Esophagus muscularis mucosa (tissue), 4 donors: ENCODE data around the gene RAB7B. TPM values are rescaled to one million over a fixed set of nuclear protein-coding genes. Genes with fewer than 3 reads are reported as not detected.
"Not testable (repeated sequence)": the region's sequence is repeated elsewhere in the genome, so short reads cannot be mapped to it uniquely, and the experiment has no call there.

Experiments used
- DNase-seq: peaks from one replicate; pipeline ENCODE4 v3.0.0-alpha.2; 2017; ENCODE audit errors: extremely low spot score
- H3K27ac ChIP-seq, 4 donors: fragments of 200-600 bp; sonication (generic); replicated peaks in 1 of 4; 1 replicate in 3 of 4; 2 replicates in 1 of 4; pipeline ENCODE4 v1.5.1; 2016 to 2019; ENCODE audit warnings: mild to moderate bottlenecking in 1 of 4
- H3K27me3 ChIP-seq, 4 donors: fragments of 200-600 bp; sonication (generic); one replicate each; pipeline versions ENCODE4 v1.5.1 to v1.6.0; 2016 to 2019
- H3K36me3 ChIP-seq, 4 donors: fragments of 200-600 bp; sonication (generic); one replicate each; pipeline ENCODE4 v1.5.1; 2016 to 2019
- H3K4me1 ChIP-seq, 4 donors: fragments of 200-600 bp; sonication (generic); one replicate each; pipeline ENCODE4 v1.5.1; 2016 to 2019
- H3K4me3 ChIP-seq, 4 donors: fragments of 200-600 bp; sonication (generic); 1 replicate in 2 of 4; 2 replicates in 2 of 4; pipeline ENCODE4 v1.5.1; 2016 to 2019; ENCODE audit warnings: mild to moderate bottlenecking in 4 of 4, moderate library complexity in 1 of 4
- H3K9me3 ChIP-seq, 4 donors: fragments of 200-600 bp; sonication (generic); 1 replicate in 3 of 4; 2 replicates in 1 of 4; pipeline ENCODE4 v1.5.1; 2016 to 2019
- CTCF ChIP-seq, 3 experiments: fragments of 200-600 bp in 2 of 3; fragments of 450-650 bp in 1 of 3; sonication (generic) in 2 of 3; IDR thresholded peaks; one replicate each; pipeline ENCODE4 v1.5.1; 2017 to 2019; ENCODE audit warnings: antibody characterized with exemption in 3 of 3, mild to moderate bottlenecking in 2 of 3, moderate library complexity in 1 of 3
- EP300 ChIP-seq: sonication (generic); formaldehyde crosslinking; IDR thresholded peaks from one replicate; pipeline ENCODE4 v1.6.1; 2017; ENCODE audit warnings: antibody characterized with exemption
- POLR2A ChIP-seq: fragments of 450-650 bp; IDR thresholded peaks from one replicate; pipeline ENCODE4 v1.6.1; 2017; ENCODE audit warnings: antibody characterized with exemption, moderate library complexity, mild to moderate bottlenecking, low read depth
- POLR2AphosphoS5 ChIP-seq, 2 donors: sonication (generic); formaldehyde crosslinking; IDR thresholded peaks; one replicate each; pipeline ENCODE4 v1.6.1; 2017; ENCODE audit warnings: antibody characterized with exemption in 2 of 2
- WGBS: methylation state at CpG from one replicate; pipeline ENCODE4 v1.1.5; 2018; 5-methylcytosine and 5-hydroxymethylcytosine counted together
- intact Hi-C: fragments of 100-400 bp; cut with DNase I; formaldehyde crosslinking; loops from one replicate; pipeline ENCODE4 v1.15.1; 2023
- total RNA-seq, 4 donors: library from RNA; depleted of rRNA; stranded (reverse); fragments of >200 nt; gene quantifications; one replicate each; pipeline versions ENCODE4 v1.1.0 to v1.2.1, GENCODE V29; 2016

RAB7B gene
- total RNA-seq: 1 to 10 TPM in 3 of 4 donors, under 1 TPM in 1; 0.32 to 2.5 (median 1.8) TPM

- no peak for DNase-seq
- 39% methylated on average over 8 of the region's 12 CpGs for WGBS
- Histone ChIP-seq H3K4me3 (peak within 1 kb of the TSS; percentile 33 to 46 (median 40)), H3K9me3 (no peaks in the 10 kb centered on the region), H3K27me3 (no peaks in the 10 kb centered on the region), H3K27ac (peak within 1 kb of the TSS; percentile 22 to 64 (median 60)), H3K36me3 (no peaks in the 10 kb centered on the region), H3K4me1 (peaks cover 26 to 37% (median 32%) of the 10 kb centered on the region in 4 donors)
- TF ChIP-seq EP300: no peak
- TF ChIP-seq POLR2AphosphoS5 (IDR thresholded peaks at IDR 0.05): peak; percentile 19 to 50
- TF ChIP-seq POLR2A: no peak
- TF ChIP-seq CTCF (IDR thresholded peaks at IDR 0.05): no peak
- intact Hi-C loops: no loop called here
Measured at GRCh38 chr1:206002871-206003801, at the start of gene RAB7B. TSS of gene RAB7B (minus strand) at chr1:206003395. CDS start at chr1:205994135, 9,260 bp downstream.

DNA sequence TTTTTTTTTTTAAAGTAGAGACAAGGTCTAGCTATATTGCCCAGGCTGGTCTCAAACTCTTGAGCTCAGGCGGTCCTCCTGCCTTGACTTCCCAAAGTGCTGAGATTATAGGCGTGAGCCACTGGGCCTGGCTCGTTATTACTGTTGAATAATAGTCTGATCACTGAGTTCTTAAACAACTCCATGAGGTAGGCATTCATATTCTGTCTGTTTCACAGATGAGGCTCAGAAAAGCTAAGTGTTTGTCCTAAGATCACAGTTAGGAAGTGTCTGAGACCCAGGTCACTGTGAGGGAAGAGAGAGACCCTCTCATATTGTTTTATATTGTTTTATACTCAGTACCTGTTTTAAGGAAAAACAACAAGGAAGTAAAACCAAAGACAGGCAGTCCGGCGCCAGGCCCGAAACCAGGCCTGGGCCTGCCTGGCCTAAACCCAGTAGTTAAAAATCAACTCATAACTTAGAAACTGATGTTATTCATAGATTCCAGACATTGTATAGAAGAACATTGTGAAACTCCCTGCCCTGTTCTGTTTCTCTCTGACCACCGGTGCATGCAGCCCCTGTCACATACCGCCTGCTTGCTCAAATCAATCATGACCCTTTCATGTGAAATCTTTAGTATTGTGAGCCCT lies 49.2 kb upstream of the RAB7B start:
- DNase-seq, H3K36me3 ChIP-seq, H3K27me3 ChIP-seq, H3K4me3 ChIP-seq, H3K9me3 ChIP-seq, H3K27ac ChIP-seq, intact Hi-C loops, H3K4me1 ChIP-seq: not testable (repeated sequence)
- WGBS: 100% methylated on average over 3 of the region's 8 CpGs

DNA sequence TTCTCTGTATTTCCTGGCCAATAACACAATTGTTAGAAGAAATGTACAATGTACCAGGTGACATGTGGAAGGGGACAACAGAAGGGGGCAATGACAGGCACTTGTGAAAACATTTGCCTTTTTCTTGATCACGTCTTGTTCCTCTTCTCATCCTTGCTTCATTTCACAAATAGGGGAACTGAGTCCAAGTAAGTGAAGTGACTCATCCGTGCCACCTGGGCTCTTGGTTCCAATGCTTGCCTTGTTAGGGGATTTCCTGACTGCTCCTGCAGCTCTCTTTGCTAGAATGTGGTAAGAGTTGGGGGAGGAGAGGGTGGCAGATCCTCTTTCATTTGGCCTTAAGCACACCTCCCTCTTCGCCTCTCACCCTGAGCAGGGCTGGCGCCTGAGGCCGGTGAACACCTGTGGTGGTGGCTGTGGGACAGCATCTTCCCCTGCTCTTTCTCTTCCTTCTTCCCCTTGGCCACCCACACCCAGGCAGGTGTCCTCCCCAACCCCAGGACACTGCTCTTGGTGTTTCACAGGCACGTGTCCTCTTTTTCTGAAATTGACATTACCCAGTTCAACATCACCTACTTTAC lies 47.5 kb upstream of the RAB7B start:
- H3K4me3 ChIP-seq: no peak overlapping the region
- TF ChIP-seq EP300 (no peak), POLR2A (no peak), POLR2AphosphoS5 (IDR thresholded peaks at IDR 0.05) (no peak)

DNA sequence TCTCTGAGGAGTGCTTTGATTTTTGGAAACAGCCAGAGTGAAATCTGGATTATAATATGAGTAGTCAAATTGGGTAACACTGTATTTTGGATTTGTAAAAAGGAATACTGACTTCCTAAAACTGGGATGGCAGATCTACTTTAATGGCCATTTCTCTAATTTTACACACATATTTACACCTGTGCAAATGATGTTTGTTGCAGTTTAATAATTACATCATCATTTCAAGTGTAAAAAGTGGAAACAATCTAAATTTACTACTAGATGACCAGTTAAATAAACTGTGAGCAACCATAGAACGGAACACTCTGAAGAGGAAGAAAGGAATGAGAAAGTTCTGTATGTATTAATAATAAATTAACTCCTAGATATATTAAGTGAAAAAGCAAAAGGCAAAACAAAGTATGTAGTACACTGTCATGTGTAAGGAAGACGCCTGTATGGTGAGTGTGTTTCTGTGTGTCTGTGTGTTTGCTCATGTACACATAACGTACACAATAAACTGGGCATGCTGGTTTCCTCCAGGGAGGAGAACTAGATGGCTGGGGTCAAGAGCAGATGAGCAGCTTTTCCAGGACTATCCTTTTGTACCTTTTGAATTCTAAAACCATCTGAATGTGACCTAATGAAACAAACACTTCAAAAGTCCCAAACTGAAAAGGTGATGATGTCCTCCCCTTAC lies 46.9 kb upstream of the RAB7B start:
- Histone ChIP-seq H3K27ac (no peak overlapping the region), H3K27me3 (no peaks in the 10 kb centered on the region), H3K36me3 (no peaks in the 10 kb centered on the region), H3K4me3 (no peak overlapping the region), H3K4me1 (no peaks in the 10 kb centered on the region), H3K9me3 (no peaks in the 10 kb centered on the region)
- intact Hi-C loops: no loop called here
- TF ChIP-seq CTCF (IDR thresholded peaks at IDR 0.05): no peak
- TF ChIP-seq EP300: no peak
- TF ChIP-seq POLR2A: no peak
- no peak for TF ChIP-seq POLR2AphosphoS5 (IDR thresholded peaks at IDR 0.05)
- DNase-seq: no peak
- WGBS: 82% methylated on average over 3 of the region's 3 CpGs

More for the DNA sequence above, 47.5 kb upstream of the RAB7B start:
- DNase-seq: no peak
- H3K27me3 ChIP-seq: no peaks in the 10 kb centered on the region
- H3K36me3 ChIP-seq: no peaks in the 10 kb centered on the region
- intact Hi-C loops: no loop called here
- H3K9me3 ChIP-seq: no peaks in the 10 kb centered on the region
- WGBS: 80% methylated on average over 6 of the region's 6 CpGs
- no peak overlapping the region for H3K27ac ChIP-seq
- H3K4me1 ChIP-seq: no peaks in the 10 kb centered on the region

GRCh38 chr1:206049293-206049692 lies 46.1 kb upstream of the RAB7B start:
- no peak overlapping the region for H3K27ac ChIP-seq
- no peaks in the 10 kb centered on the region for H3K9me3 ChIP-seq
- no peaks in the 10 kb centered on the region for H3K27me3 ChIP-seq
- DNase-seq: no peak
- intact Hi-C loops: no loop called here
- H3K4me1 ChIP-seq: no peaks in the 10 kb centered on the region
- H3K36me3 ChIP-seq: no peaks in the 10 kb centered on the region
- H3K4me3 ChIP-seq: no peak overlapping the region
- no peak for TF ChIP-seq POLR2A
- TF ChIP-seq CTCF (IDR thresholded peaks at IDR 0.05): no peak
- TF ChIP-seq EP300: no peak
- no peak for TF ChIP-seq POLR2AphosphoS5 (IDR thresholded peaks at IDR 0.05)
